ENCODE data around the gene GTF2IRD1.

- TF ChIP-seq CTCF (IDR thresholded peaks at IDR 0.05; ENCODE audit: low read depth, low read length) (no peak), POLR2A (IDR thresholded peaks at IDR 0.05; ENCODE audit: extremely low read depth, insufficient read length) (no peak), MYC (IDR thresholded peaks at IDR 0.05; ENCODE audit: low read depth, low read length) (no peak), MAX (IDR thresholded peaks at IDR 0.05; ENCODE audit: low read depth, low read length) (no peak)
Observed at GRCh38 chr7:74545921-74546320, 92.2 kb downstream of the GTF2IRD1 start.

Data from NB4 (cell line).